Measurements from ENCODE around the gene SAP25.

GRCh38 chr7:100591596-100591995, 17.9 kb upstream of the SAP25 start:
- no peak for TF ChIP-seq CTCF (conservative IDR thresholded peaks at IDR 0.05; ENCODE audit: low read depth, low read length)
- no peak for TF ChIP-seq MAZ (IDR thresholded peaks at IDR 0.05; ENCODE audit: borderline replicate concordance, low read depth, low read length)
- TF ChIP-seq ELK1 (IDR thresholded peaks at IDR 0.05; ENCODE audit: borderline replicate concordance, low read depth, low read length): no peak
- no peak for TF ChIP-seq RAD21 (IDR thresholded peaks at IDR 0.05; ENCODE audit: low read length)
- no peak for TF ChIP-seq FOS (IDR thresholded peaks at IDR 0.05; ENCODE audit: low read depth, low read length)
- no peak for TF ChIP-seq POLR2A (IDR thresholded peaks at IDR 0.05; ENCODE audit: low read depth, low read length)
- no peak for TF ChIP-seq USF2 (IDR thresholded peaks at IDR 0.05; ENCODE audit: low read depth, low read length)
- TF ChIP-seq SMC3 (IDR thresholded peaks at IDR 0.05; ENCODE audit: low read depth, low read length): no peak
- TF ChIP-seq MXI1 (IDR thresholded peaks at IDR 0.05; ENCODE audit: borderline replicate concordance, low read depth, low read length): no peak
- TF ChIP-seq CEBPB (IDR thresholded peaks at IDR 0.05; ENCODE audit: low read depth, low read length): no peak
- TF ChIP-seq MAFK (IDR thresholded peaks at IDR 0.05; ENCODE audit: low read depth, low read length): no peak
- TF ChIP-seq CHD1 (IDR thresholded peaks at IDR 0.05; ENCODE audit: low read depth, low read length): no peak
